Fibroblast of the aortic adventitia (primary cell): Measurements from ENCODE around the gene LTBP1. TPM values are rescaled to one million over a fixed set of nuclear protein-coding genes. Genes with fewer than 3 reads are reported as not detected.

Experiments used
- DNase-seq: peaks from one replicate; pipeline ENCODE4 v3.0.0-alpha.2; 2010; ENCODE audit warnings: low read depth
- H3K4me3 ChIP-seq: 2 replicates; pipeline ENCODE4 v1.5.1; 2011; ENCODE audit warnings: low read depth, mild to moderate bottlenecking, control low read depth, low read length, moderate library complexity
- CTCF ChIP-seq: IDR thresholded peaks from 2 replicates; pipeline ENCODE4 v1.5.1; 2011; ENCODE audit warnings: mild to moderate bottlenecking, low read length, control low read depth, inconsistent platforms; ENCODE audit not compliant: insufficient read depth
- total RNA-seq: library from RNA; depleted of rRNA; stranded (reverse); fragments of >200 nt; gene quantifications from 2 replicates; pipeline ENCODE4 v1.2.3, GENCODE V29; 2012; ENCODE audit warnings: low replicate concordance

LTBP1 gene
- total RNA-seq, 1 donor = 947 TPM

GRCh38 chr2:33099989-33100388, 153.2 kb downstream of the LTBP1 start:
- H3K4me3 ChIP-seq = no peak overlapping the region
- no peak for DNase-seq
- TF ChIP-seq CTCF = no peak

- no peak for TF ChIP-seq CTCF
- DNase-seq = no peak
- no peak overlapping the region for H3K4me3 ChIP-seq
Observed at GRCh38 chr2:33100921-33101320, 154.2 kb downstream of the LTBP1 start.

GRCh38 chr2:33104052-33104623, 157.4 kb downstream of the LTBP1 start:
- DNase-seq = peak; percentile 76
- no peak for TF ChIP-seq CTCF
- H3K4me3 ChIP-seq = no peak overlapping the region

DNA sequence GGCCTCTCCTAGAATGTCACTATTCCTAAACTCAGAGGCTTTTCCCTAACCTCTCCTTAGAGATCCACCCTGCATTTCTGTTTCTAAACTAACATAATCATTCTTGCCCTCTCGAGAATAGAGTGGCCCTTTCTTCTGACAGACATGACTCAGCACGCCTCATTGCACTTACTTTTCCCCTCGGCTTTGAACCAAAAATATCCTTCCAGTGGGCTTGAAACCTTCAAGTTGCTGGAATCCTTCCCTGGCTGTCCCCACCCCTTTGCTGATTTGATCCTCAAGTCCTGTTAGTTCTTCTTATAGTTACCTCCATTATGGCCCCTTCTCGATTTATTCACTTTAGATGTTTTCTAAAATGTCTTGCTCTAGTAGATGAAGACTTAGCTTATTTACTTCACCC, 158.0 kb downstream of the LTBP1 start:
- DNase-seq = peak; percentile 74
- no peak for TF ChIP-seq CTCF
- H3K4me3 ChIP-seq = no peak overlapping the region

GRCh38 chr2:33106115-33106514, 159.4 kb downstream of the LTBP1 start:
- no peak for DNase-seq
- no peak for TF ChIP-seq CTCF
- no peak overlapping the region for H3K4me3 ChIP-seq

- no peak overlapping the region for H3K4me3 ChIP-seq
- no peak for TF ChIP-seq CTCF
- no peak for DNase-seq
Observed at GRCh38 chr2:33107690-33108482, 161.1 kb downstream of the LTBP1 start.
